ENCODE results near the gene SEPTIN7.

SEPTIN7 gene

DNA sequence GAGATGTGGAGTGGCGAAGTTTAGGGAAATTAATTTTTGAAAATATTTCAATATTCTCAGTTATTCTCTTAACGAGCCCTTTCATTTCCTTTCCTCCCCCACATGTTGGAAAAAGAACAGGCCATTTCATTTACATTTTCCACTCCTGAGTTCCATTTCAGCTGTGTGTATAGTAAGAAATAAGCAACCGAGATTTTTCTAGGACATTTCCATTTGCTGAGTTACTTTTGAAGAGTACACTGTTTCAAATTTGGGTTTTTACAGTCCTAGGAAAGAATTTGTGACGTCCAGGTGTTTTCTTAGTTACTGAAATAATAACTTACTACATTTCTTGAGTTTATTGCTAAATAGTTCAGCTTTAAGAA is 1.2 kb downstream of the SEPTIN7 start:
- Histone ChIP-seq H3K4me3 (ENCODE audit: low read depth in 1 of 2, low read length in 1 of 2) (peak overlapping the region; percentile 90 to 92), H3K9me3 (no peaks in the 10 kb centered on the region), H3K36me3 (no peaks in the 10 kb centered on the region), H3K27ac (peak overlapping the region; percentile 96), H3K4me1 (ENCODE audit: control insufficient read depth in 1 of 2, insufficient read depth in 1 of 2, low read depth in 1 of 2, low read length in 1 of 2) (peaks cover 27 to 44% of the 10 kb centered on the region in 2 experiments), H3K27me3 (no peaks in the 10 kb centered on the region)
- TF ChIP-seq, protein P1, sequence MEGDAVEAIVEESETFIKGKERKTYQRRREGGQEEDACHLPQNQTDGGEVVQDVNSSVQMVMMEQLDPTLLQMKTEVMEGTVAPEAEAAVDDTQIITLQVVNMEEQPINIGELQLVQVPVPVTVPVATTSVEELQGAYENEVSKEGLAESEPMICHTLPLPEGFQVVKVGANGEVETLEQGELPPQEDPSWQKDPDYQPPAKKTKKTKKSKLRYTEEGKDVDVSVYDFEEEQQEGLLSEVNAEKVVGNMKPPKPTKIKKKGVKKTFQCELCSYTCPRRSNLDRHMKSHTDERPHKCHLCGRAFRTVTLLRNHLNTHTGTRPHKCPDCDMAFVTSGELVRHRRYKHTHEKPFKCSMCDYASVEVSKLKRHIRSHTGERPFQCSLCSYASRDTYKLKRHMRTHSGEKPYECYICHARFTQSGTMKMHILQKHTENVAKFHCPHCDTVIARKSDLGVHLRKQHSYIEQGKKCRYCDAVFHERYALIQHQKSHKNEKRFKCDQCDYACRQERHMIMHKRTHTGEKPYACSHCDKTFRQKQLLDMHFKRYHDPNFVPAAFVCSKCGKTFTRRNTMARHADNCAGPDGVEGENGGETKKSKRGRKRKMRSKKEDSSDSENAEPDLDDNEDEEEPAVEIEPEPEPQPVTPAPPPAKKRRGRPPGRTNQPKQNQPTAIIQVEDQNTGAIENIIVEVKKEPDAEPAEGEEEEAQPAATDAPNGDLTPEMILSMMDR (IDR thresholded peaks at IDR 0.05) = no peak

DNA sequence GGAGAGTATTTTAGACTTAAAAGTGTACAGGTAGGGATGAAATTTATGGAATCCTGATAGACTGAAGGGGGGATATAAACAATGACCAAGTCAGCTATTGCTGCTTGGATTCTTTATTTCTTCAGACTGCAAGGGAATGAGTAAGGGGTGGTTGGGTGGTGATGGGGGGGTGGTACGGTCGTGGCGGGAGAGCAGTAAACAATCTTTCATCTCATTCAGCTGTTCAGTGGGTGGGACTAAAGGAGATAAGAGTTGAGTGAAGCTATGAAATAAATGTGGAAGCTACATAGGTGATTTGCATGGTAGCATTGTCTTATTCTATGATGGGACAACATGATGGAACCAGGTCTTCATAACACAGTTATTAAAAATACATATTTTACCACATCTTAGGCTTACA is 1.8 kb downstream of the SEPTIN7 start:
- peak overlapping the region; percentile 96 for H3K27ac ChIP-seq

DNA sequence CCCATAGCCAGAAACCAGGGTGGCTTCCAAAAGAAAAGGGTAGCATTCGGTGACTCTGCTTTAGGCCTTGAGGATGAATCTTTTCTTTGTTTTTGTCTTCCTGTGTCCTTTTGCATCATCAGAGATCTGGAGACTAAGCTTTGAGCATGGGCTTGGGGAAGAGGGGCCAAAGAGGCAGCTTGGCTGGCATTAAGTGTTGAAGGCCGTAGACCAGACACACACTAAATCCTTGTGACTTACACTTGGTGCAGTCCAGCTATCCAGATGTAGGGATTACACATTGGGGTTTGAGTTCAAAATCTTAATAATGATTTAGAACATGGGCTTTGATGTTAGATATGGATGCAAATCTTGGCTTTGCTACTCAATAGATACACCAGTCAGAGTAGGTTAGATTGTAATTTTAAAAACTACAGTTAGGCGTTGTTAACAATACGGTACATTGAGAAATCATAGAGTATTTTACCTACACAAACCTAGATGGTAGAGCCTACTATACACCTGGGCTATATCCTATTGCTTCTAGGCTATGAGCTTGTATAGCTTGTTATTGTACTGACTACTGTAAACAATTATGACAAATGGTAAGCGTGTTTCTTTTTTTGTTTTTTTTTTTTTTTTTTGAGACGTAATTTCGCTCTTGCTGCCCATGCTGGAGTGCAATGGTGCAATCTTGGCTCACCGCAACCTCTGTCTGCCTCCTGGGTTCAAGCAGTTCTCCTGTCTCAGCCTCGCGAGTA is 3.5 kb downstream of the SEPTIN7 start:
- H3K4me3 ChIP-seq (ENCODE audit: low read depth in 1 of 2, low read length in 1 of 2) = no peak overlapping the region
- TF ChIP-seq, protein P1 (IDR thresholded peaks at IDR 0.05) = no peak
- no peak overlapping the region for H3K27ac ChIP-seq
- peaks cover 26 to 44% of the 10 kb centered on the region in 2 experiments for H3K4me1 ChIP-seq (ENCODE audit: control insufficient read depth in 1 of 2, insufficient read depth in 1 of 2, low read depth in 1 of 2, low read length in 1 of 2)
- H3K27me3 ChIP-seq = no peaks in the 10 kb centered on the region
- H3K9me3 ChIP-seq = no peaks in the 10 kb centered on the region
- H3K36me3 ChIP-seq = no peaks in the 10 kb centered on the region

More for the DNA sequence above, 1.8 kb downstream of the SEPTIN7 start:
- Histone ChIP-seq H3K36me3 (no peaks in the 10 kb centered on the region), H3K4me3 (ENCODE audit: low read depth in 1 of 2, low read length in 1 of 2) (peak overlapping the region; percentile 90 to 92), H3K27me3 (no peaks in the 10 kb centered on the region), H3K9me3 (no peaks in the 10 kb centered on the region), H3K4me1 (ENCODE audit: control insufficient read depth in 1 of 2, insufficient read depth in 1 of 2, low read depth in 1 of 2, low read length in 1 of 2) (peaks cover 27 to 44% of the 10 kb centered on the region in 2 experiments)
- TF ChIP-seq, protein P1 (IDR thresholded peaks at IDR 0.05) = no peak

DNA sequence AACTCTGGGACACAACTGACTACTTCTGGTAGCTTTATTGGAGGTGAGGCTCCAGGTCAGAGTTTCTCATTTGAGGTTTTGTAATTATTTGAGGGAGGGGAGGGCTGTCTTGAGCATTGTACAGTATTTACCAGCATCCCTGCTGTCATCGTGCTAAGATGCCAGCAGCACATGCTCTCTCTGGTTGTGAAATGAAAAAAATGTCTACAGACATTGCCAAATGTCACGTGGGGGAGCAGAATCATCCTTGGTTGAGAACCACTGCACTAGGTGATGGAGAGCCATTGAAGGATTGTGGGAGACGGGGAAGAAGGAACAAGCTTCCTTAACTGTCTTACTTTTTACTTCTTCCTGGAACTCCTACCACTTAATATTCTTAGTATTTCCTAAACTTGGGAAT is 5.0 kb downstream of the SEPTIN7 start:
- peaks cover 17 to 36% of the 10 kb centered on the region in 2 experiments for H3K4me1 ChIP-seq (ENCODE audit: control insufficient read depth in 1 of 2, insufficient read depth in 1 of 2, low read depth in 1 of 2, low read length in 1 of 2)
- no peak overlapping the region for H3K4me3 ChIP-seq (ENCODE audit: low read depth in 1 of 2, low read length in 1 of 2)
- no peak overlapping the region for H3K27ac ChIP-seq
- no peaks in the 10 kb centered on the region for H3K27me3 ChIP-seq
- H3K9me3 ChIP-seq = no peaks in the 10 kb centered on the region
- TF ChIP-seq, protein P1 (IDR thresholded peaks at IDR 0.05) = no peak
- no peaks in the 10 kb centered on the region for H3K36me3 ChIP-seq

DNA sequence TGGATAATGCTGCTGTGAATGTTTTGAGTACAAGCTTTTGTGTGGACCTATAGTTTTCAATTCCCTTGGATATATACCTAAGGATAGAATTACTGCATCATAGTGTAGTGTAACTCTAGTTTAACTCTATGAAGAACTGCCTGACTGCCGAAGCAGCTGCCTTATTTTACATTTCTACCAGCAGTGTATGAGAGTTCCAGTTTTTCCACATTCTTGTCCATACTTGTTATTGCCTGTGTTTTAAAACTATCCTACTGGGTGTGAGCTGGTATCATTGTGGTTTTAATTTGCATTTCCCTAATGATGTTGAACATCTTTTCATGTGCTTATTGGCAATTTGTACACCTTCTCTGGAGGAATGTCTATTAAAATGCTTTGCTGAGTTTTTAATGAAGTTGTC is 15.7 kb downstream of the SEPTIN7 start:
- H3K4me3 ChIP-seq (ENCODE audit: low read depth in 1 of 2, low read length in 1 of 2) = no peak overlapping the region
- TF ChIP-seq, protein P1 (IDR thresholded peaks at IDR 0.05) = no peak
- no peaks in the 10 kb centered on the region for H3K27me3 ChIP-seq

More for the DNA sequence above, 15.7 kb downstream of the SEPTIN7 start:
- no peaks in the 10 kb centered on the region for H3K36me3 ChIP-seq
- no peaks in the 10 kb centered on the region for H3K9me3 ChIP-seq
- no peak overlapping the region for H3K27ac ChIP-seq
- no peaks in the 10 kb centered on the region for H3K4me1 ChIP-seq (ENCODE audit: control insufficient read depth in 1 of 2, insufficient read depth in 1 of 2, low read depth in 1 of 2, low read length in 1 of 2)

Measured in neutrophil (primary cell).